GM23338 (cell line): ENCODE data around the gene AXIN2. TPM values are rescaled to one million over a fixed set of nuclear protein-coding genes. Genes with fewer than 3 reads are reported as not detected.

Source experiments
- ATAC-seq: fragments of 200-7000 bp; cut with Tn5 transposase; 3 replicates; pipeline ENCODE4 v1.9.1; 2020
- DNase-seq: peaks from one replicate; pipeline ENCODE4 v3.0.0-alpha.2; 2015; ENCODE audit warnings: low spot score
- H2AFZ ChIP-seq: fragments of 200-600 bp; sonication (generic); 2 replicates; pipeline ENCODE4 v1.8.0; 2016; ENCODE audit warnings: antibody characterized with exemption, mild to moderate bottlenecking, moderate library complexity
- H3F3A ChIP-seq: fragments of 200-600 bp; sonication (generic); replicated peaks from 2 replicates; pipeline ENCODE4 v1.8.0; 2017; ENCODE audit warnings: antibody characterized with exemption, mixed run types, low read depth
- H3K27ac ChIP-seq: fragments of 200-600 bp; sonication (generic); 2 replicates; pipeline ENCODE4 v1.6.1; 2016; ENCODE audit warnings: low read depth
- H3K27me3 ChIP-seq: fragments of 200-600 bp; sonication (generic); 2 replicates; pipeline ENCODE4 v1.8.0; 2016; ENCODE audit warnings: mild to moderate bottlenecking, mixed run types, moderate library complexity; ENCODE audit not compliant: insufficient read depth
- H3K36me3 ChIP-seq: fragments of 200-600 bp; sonication (generic); 2 replicates; pipeline ENCODE4 v1.8.0; 2016; ENCODE audit warnings: mild to moderate bottlenecking; ENCODE audit not compliant: insufficient read depth
- H3K4me1 ChIP-seq: fragments of 200-600 bp; sonication (generic); 2 replicates; pipeline ENCODE4 v1.8.0; 2016; ENCODE audit warnings: mild to moderate bottlenecking, moderate library complexity; ENCODE audit not compliant: insufficient read depth
- H3K4me2 ChIP-seq: fragments of 200-600 bp; sonication (generic); 2 replicates; pipeline ENCODE4 v1.7.1; 2017; ENCODE audit warnings: mixed run types
- H3K4me3 ChIP-seq: fragments of 200-600 bp; sonication (generic); 2 replicates; pipeline ENCODE4 v1.6.1; 2016; ENCODE audit warnings: mixed run types
- H3K79me2 ChIP-seq: fragments of 200-600 bp; sonication (generic); replicated peaks from 2 replicates; pipeline ENCODE4 v1.8.0; 2017; ENCODE audit warnings: mild to moderate bottlenecking; ENCODE audit not compliant: insufficient read depth
- H3K9me2 ChIP-seq: fragments of 200-600 bp; sonication (generic); 2 replicates; pipeline ENCODE4 v1.8.0; 2017; ENCODE audit not compliant: insufficient read depth
- H4K20me1 ChIP-seq: fragments of 200-600 bp; sonication (generic); replicated peaks from 2 replicates; pipeline ENCODE4 v1.8.0; 2017; ENCODE audit warnings: mild to moderate bottlenecking; ENCODE audit not compliant: insufficient read depth
- H3K27ac Mint-ChIP-seq: 2 replicates; pipeline ENCODE4 v1.8.0; 2020; ENCODE audit warnings: inconsistent platforms, mild to moderate bottlenecking, moderate library complexity, mixed read lengths
- H3K27me3 Mint-ChIP-seq: 3 replicates; pipeline ENCODE4 v1.8.0; 2022; ENCODE audit warnings: low read depth, mild to moderate bottlenecking, moderate library complexity, mixed read lengths, inconsistent platforms; ENCODE audit not compliant: insufficient read depth, poor library complexity
- H3K36me3 Mint-ChIP-seq: 3 replicates; pipeline ENCODE4 v1.8.0; 2021; ENCODE audit warnings: low read depth, mild to moderate bottlenecking, inconsistent platforms, moderate library complexity, mixed read lengths
- H3K4me1 Mint-ChIP-seq: 3 replicates; pipeline ENCODE4 v1.8.0; 2020; ENCODE audit warnings: mild to moderate bottlenecking, inconsistent platforms, mixed read lengths
- H3K4me3 Mint-ChIP-seq: 3 replicates; pipeline ENCODE4 v1.8.0; 2021; ENCODE audit warnings: moderate library complexity, mild to moderate bottlenecking, inconsistent platforms, mixed read lengths
- H3K9me3 Mint-ChIP-seq: 3 replicates; pipeline ENCODE4 v1.8.0; 2020; ENCODE audit warnings: moderate library complexity, mild to moderate bottlenecking, inconsistent platforms, mixed read lengths
- EZH2 ChIP-seq: fragments of 200-600 bp; sonication (generic); IDR thresholded peaks from one replicate; pipeline ENCODE4 v1.8.0; 2017; ENCODE audit warnings: antibody characterized with exemption, mild to moderate bottlenecking, low read depth; ENCODE audit not compliant: unreplicated experiment
- NANOG ChIP-seq: IDR thresholded peaks from 2 replicates; pipeline ENCODE4 v1.6.1; 2016; ENCODE audit warnings: antibody characterized with exemption, borderline replicate concordance
- REST ChIP-seq: IDR thresholded peaks from one replicate; pipeline ENCODE4 v1.6.1; 2018; ENCODE audit warnings: antibody characterized with exemption; ENCODE audit not compliant: unreplicated experiment
- polyA plus RNA-seq: library from polyadenylated mRNA; unstranded; fragments of >200 nt; fragmentation: Nextera tagmentation; extraction: Ambion mirVana; gene quantifications from 2 replicates; pipeline ENCODE4 v1.2.1, GENCODE V29; 2016
- total RNA-seq: library from RNA; depleted of rRNA; stranded (reverse); fragments of >200 nt; shearing (Covaris generic); gene quantifications from 2 replicates; pipeline ENCODE4 v1.2.3, GENCODE V29; 2014
- TF ChIP-seq, protein P1 (sequence below), 2 experiments: fragments of 200-600 bp in 1 of 2; sonication (generic) in 1 of 2; conservative IDR thresholded peaks; 2 replicates each; pipeline versions ENCODE4 v1.5.1 to v1.6.1; 2016 to 2017; ENCODE audit warnings: antibody characterized with exemption in 2 of 2, low read depth in 2 of 2, mild to moderate bottlenecking in 2 of 2, moderate library complexity in 1 of 2

AXIN2 gene
- total and polyA plus RNA-seq, 2 experiments from 2014 or later: 8.0 to 32.7 TPM

- no peaks in the 10 kb centered on the region for H3K27me3 ChIP-seq
- Mint-ChIP-seq H3K27ac (no peak overlapping the region), H3K4me1 (peaks cover 31% of the 10 kb centered on the region), H3K4me3 (no peak overlapping the region), H3K9me3 (no peaks in the 10 kb centered on the region), H3K36me3 (peaks cover 93% of the 10 kb centered on the region), H3K27me3 (peaks cover 17% of the 10 kb centered on the region)
- H3K4me1 ChIP-seq: peaks cover 21% of the 10 kb centered on the region
- TF ChIP-seq EZH2 (no peak), NANOG (no peak), REST (no peak)
- TF ChIP-seq, protein P1, sequence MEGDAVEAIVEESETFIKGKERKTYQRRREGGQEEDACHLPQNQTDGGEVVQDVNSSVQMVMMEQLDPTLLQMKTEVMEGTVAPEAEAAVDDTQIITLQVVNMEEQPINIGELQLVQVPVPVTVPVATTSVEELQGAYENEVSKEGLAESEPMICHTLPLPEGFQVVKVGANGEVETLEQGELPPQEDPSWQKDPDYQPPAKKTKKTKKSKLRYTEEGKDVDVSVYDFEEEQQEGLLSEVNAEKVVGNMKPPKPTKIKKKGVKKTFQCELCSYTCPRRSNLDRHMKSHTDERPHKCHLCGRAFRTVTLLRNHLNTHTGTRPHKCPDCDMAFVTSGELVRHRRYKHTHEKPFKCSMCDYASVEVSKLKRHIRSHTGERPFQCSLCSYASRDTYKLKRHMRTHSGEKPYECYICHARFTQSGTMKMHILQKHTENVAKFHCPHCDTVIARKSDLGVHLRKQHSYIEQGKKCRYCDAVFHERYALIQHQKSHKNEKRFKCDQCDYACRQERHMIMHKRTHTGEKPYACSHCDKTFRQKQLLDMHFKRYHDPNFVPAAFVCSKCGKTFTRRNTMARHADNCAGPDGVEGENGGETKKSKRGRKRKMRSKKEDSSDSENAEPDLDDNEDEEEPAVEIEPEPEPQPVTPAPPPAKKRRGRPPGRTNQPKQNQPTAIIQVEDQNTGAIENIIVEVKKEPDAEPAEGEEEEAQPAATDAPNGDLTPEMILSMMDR (conservative IDR thresholded peaks at IDR 0.05; ENCODE audit: low read depth in 2 of 2): no peak
- H3F3A ChIP-seq: no peaks in the 10 kb centered on the region
- no peak overlapping the region for H3K4me3 ChIP-seq
- H4K20me1 ChIP-seq: 0 out of 2 replicates have a peak, but pooled peaks cover 10% of the 10 kb centered on the region
- DNase-seq: no peak
- no peaks in the 10 kb centered on the region; the same call in 1 of the 2 replicates for H3K79me2 ChIP-seq
- ATAC-seq: no peak
- no peak overlapping the region for H2AFZ ChIP-seq
- 0 out of 2 replicates have a peak overlapping the region, but pooled peaks have one; percentile 69 for H3K27ac ChIP-seq
- H3K4me2 ChIP-seq: peak overlapping the region; percentile 49; the same call in 1 of the 2 replicates
- H3K9me2 ChIP-seq: no peaks in the 10 kb centered on the region
- peaks cover 40% of the 10 kb centered on the region for H3K36me3 ChIP-seq
These were observed 29.2 kb downstream of the AXIN2 start for GRCh38 chr17:65532101-65532890.

DNA sequence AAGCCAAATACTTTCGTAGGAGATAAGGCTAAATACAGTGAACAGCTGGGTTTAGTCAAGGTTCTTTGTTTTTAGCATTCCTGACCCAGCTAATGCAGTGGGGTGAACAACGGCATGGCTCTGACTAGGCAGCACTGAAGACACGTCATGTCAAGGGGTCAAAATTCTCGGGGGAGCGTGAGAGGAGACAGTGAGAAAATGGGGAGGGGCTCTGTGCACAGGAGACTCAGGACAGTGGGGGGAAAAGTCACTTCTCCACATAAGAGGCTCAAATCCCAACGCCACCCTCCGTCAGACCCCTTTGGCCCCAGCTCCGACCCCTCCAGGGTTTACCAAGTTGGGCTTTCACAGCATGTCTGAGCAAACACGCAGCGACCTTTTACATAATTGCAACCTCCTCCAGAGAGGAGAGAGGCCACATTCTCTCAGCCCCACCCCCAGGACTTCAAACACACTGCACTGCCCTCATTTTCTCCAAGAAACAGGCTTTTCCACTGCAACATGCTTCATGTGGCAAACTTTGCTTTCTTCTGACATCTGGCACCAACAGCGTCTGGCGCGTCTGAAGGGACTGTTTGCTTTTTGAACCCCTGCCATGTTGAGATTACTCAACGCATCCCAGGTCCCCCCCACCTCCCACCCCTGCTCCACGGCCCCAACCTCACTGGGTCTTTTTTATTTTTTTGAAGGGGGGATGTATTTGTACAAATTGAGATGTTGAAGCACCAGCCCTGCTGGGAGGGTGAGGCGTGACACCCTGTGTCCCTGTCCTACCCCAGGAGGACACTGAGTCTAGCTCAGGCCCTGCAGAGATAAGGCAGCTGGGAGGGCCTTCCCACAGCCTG lies 30.0 kb downstream of the AXIN2 start:
- Mint-ChIP-seq H3K4me1 (peaks cover 31% of the 10 kb centered on the region), H3K9me3 (no peaks in the 10 kb centered on the region), H3K27ac (peak overlapping the region; percentile 73), H3K4me3 (peak overlapping the region; percentile 19; the same call in 1 of the 3 replicates), H3K27me3 (peaks cover 17% of the 10 kb centered on the region), H3K36me3 (peaks cover 87% of the 10 kb centered on the region)
- H3K79me2 ChIP-seq: no peaks in the 10 kb centered on the region; the same call in 1 of the 2 replicates
- H3K4me3 ChIP-seq: no peak overlapping the region
- peak overlapping the region; percentile 74; the same call in 1 of the 2 replicates for H3K27ac ChIP-seq
- DNase-seq: peak; percentile 60
- no peaks in the 10 kb centered on the region for H3K9me2 ChIP-seq
- H4K20me1 ChIP-seq: 0 out of 2 replicates have a peak, but pooled peaks cover 5% of the 10 kb centered on the region
- H3K4me1 ChIP-seq: peaks cover 21% of the 10 kb centered on the region
- H3K36me3 ChIP-seq: peaks cover 37% of the 10 kb centered on the region
- peak; percentile 68 for ATAC-seq
- TF ChIP-seq, protein P1 (conservative IDR thresholded peaks at IDR 0.05; ENCODE audit: low read depth in 2 of 2): peak in 1 of 2 experiments; percentile 39; a peak in 2 of 4 replicates
- no peak for TF ChIP-seq NANOG
- H3K27me3 ChIP-seq: no peaks in the 10 kb centered on the region
- H3K4me2 ChIP-seq: peak overlapping the region; percentile 49
- H2AFZ ChIP-seq: no peak overlapping the region
- H3F3A ChIP-seq: no peaks in the 10 kb centered on the region
